Measurements from ENCODE around the gene RFX4.

The RFX4 gene

DNA sequence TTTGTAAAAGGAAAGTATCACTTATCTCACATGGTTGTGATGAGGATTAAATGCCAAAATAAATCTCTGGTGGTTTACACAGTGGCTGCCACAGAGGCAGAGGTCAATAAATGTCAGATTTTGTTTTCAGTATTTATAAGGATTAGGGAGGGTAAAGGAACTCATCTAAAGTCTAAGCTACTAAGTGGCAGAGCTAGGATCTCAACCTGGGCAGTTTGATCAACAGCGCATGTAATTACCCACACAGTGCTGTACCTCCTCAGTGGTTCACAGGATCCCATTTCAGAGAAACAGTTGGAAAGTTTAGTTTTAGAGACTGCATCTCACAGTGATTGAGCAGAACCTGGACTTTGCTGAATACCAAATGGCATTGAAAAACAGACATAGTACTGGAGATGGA is 146.8 kb downstream of the RFX4 start:
- DNase-seq (ENCODE audit: low spot score): no peak
- in situ Hi-C loops (cut with MboI; ENCODE audit: low sequenced_read_pairs, unreplicated experiment): no loop called here
- no peak for TF ChIP-seq CTCF (IDR thresholded peaks at IDR 0.05; ENCODE audit: borderline replicate concordance, control extremely low read depth, extremely low read depth, insufficient read depth, missing control alignments)

DNA sequence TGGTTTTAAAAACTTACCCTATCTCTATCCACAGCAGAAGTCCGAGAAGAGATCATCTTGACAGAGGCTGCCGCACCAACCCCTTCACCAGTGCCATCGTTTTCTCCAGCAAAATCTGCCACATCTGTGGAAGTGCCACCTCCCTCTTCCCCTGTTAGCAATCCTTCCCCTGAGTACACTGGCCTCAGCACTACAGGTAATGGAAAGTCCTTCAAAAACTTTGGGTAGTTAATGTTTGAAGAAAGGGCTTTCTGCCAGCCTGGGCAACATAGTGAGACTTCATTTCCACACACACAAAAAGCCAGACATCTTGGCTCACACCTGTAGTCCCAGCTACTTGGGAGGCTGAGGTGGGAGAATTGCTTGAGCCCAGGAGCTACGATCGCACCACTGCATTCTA is 150.1 kb downstream of the RFX4 start:
- DNase-seq (ENCODE audit: low spot score): no peak
- TF ChIP-seq CTCF (IDR thresholded peaks at IDR 0.05; ENCODE audit: borderline replicate concordance, control extremely low read depth, extremely low read depth, insufficient read depth, missing control alignments): no peak
- in situ Hi-C loops (cut with MboI; ENCODE audit: low sequenced_read_pairs, unreplicated experiment): no loop called here

DNA sequence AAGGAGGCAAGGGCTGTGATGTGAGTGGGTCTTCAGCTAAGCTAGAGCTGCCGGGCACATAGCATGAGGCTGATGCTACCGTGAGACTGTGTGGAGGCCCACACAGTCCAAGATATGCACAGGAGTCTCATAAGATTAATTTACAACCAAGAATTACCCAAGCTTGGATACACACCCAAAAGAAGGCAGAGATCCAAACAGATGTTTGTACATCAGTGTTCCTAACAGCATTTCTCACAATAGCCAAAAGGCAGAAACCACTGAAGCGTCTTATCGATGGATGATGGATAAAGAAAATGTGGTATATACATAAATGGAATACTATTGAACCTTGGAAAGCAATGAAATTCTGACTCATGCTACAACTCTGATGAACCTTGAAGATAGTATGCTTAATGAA is 150.9 kb downstream of the RFX4 start:
- TF ChIP-seq CTCF (IDR thresholded peaks at IDR 0.05; ENCODE audit: borderline replicate concordance, control extremely low read depth, extremely low read depth, insufficient read depth, missing control alignments): no peak
- no peak for DNase-seq (ENCODE audit: low spot score)
- in situ Hi-C loops (cut with MboI; ENCODE audit: low sequenced_read_pairs, unreplicated experiment): no loop called here

DNA sequence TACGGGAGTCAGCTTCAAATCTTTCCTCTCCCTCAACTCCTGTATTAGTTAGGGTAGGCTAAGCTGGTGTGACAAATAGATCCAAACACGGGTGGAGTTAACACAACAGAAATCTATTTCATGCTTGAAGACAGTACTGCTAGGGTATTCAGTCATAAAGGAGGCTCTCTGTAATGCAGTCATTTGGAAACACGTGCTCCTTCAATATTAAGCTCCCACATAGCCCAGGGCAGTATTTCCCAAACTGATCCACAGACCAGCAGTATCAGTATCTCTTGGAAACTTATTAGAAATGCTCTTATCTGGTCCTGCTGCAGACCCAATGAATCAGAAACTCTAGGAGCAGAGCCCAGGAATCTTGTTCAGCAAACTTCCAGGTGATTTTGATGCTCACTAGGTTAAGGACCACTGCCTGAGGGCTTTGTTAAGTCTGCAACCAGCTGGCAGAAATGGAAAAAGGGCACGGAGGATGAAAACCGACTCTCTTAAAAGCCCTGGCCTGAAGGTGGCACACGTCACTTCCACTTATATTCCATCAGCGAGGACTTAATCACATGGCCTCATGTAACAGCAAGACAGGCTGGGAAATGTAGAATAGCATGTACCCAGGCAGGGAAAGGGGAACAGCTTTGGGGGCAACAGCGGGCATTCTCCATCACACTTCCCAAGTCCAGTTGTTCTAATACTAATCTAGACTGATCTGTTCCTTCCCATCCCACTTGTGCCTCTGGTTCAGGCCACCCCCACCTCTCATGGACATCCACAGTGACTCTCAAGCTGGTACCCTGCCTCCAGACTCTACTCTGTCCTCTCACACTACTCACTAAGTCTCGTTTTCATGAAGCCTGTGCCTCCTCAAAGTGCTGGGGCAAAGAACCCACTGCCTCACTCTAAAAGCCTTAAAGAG is 153.5 kb downstream of the RFX4 start:
- no peak for DNase-seq (ENCODE audit: low spot score)
- in situ Hi-C loops (cut with MboI; ENCODE audit: low sequenced_read_pairs, unreplicated experiment): no loop called here
- no peak for TF ChIP-seq CTCF (IDR thresholded peaks at IDR 0.05; ENCODE audit: borderline replicate concordance, control extremely low read depth, extremely low read depth, insufficient read depth, missing control alignments)

DNA sequence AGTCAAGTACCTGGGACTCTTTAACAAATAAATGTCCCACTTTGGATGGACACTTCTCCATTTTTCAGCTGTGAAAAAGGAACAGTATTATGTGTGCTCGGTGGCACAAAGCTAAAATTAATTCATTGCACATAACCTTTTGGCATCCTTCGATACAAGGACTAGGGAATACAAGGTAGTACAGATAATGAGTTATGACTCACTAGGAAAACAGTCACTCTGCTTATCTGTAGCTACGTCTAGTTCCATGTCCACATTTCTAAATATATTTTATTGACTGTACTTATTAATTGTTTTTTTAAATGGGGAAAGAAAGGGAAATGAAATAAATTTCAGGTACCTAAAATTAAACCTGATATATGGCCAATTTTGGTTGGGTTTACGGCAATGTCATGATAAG is 156.5 kb downstream of the RFX4 start:
- TF ChIP-seq CTCF (IDR thresholded peaks at IDR 0.05; ENCODE audit: borderline replicate concordance, control extremely low read depth, extremely low read depth, insufficient read depth, missing control alignments): no peak
- DNase-seq (ENCODE audit: low spot score): no peak
- in situ Hi-C loops (cut with MboI; ENCODE audit: low sequenced_read_pairs, unreplicated experiment): no loop called here

GRCh38 chr12:106739815-106740530 is 157.2 kb downstream of the RFX4 start:
- TF ChIP-seq CTCF (IDR thresholded peaks at IDR 0.05; ENCODE audit: borderline replicate concordance, control extremely low read depth, extremely low read depth, insufficient read depth, missing control alignments): no peak
- DNase-seq (ENCODE audit: low spot score): no peak
- in situ Hi-C loops (cut with MboI; ENCODE audit: low sequenced_read_pairs, unreplicated experiment): no loop called here
